Peyer's patch (tissue), 4 donors: ENCODE measurements around the gene TEAD4. TPM values are rescaled to one million over a fixed set of nuclear protein-coding genes. Genes with fewer than 3 reads are reported as not detected.

Source experiments
- DNase-seq, 3 donors: peaks; one replicate each; pipeline ENCODE4 v3.0.0-alpha.2; 2017 to 2019
- H3K27ac ChIP-seq, 4 donors: fragments of 200-600 bp; sonication (generic); one replicate each; pipeline ENCODE4 v1.5.1; 2016 to 2019
- H3K27me3 ChIP-seq, 2 donors: fragments of 200-600 bp; sonication (generic); one replicate each; pipeline ENCODE4 v1.5.1; 2019
- H3K36me3 ChIP-seq, 3 donors: fragments of 200-600 bp; sonication (generic); one replicate each; pipeline ENCODE4 v1.5.1; 2016 to 2019
- H3K4me1 ChIP-seq, 4 donors: fragments of 200-600 bp; sonication (generic); one replicate each; pipeline ENCODE4 v1.5.1; 2016 to 2019
- H3K4me3 ChIP-seq, 4 donors: fragments of 200-600 bp; sonication (generic); 1 replicate in 3 of 4; 2 replicates in 1 of 4; pipeline ENCODE4 v1.5.1; 2016 to 2019; ENCODE audit warnings: mild to moderate bottlenecking in 1 of 4
- H3K9me3 ChIP-seq, 4 donors: fragments of 200-600 bp; sonication (generic); one replicate each; pipeline ENCODE4 v1.5.1; 2016 to 2019; ENCODE audit warnings: mild to moderate bottlenecking in 1 of 4
- POLR2A ChIP-seq, 2 donors: fragments of 450-650 bp; IDR thresholded peaks; one replicate each; pipeline ENCODE4 v1.5.1; 2017; ENCODE audit warnings: antibody characterized with exemption in 2 of 2, mild to moderate bottlenecking in 2 of 2, moderate library complexity in 2 of 2
- total RNA-seq, 4 donors: library from RNA; depleted of rRNA; stranded (reverse); fragments of >200 nt; gene quantifications; one replicate each; pipeline ENCODE4 v1.1.0, GENCODE V29; 2016
- TF ChIP-seq, protein P1 (sequence below), 6 experiments: fragments of 450-650 bp in 4 of 6; fragments of 200-600 bp in 2 of 6; sonication (generic) in 1 of 6; IDR thresholded peaks; one replicate each; pipeline ENCODE4 v1.5.1; 2017 to 2019; ENCODE audit warnings: antibody characterized with exemption in 6 of 6, mild to moderate bottlenecking in 3 of 6, moderate library complexity in 1 of 6

Gene TEAD4
- total RNA-seq, 4 donors from 2014 or later = 4.3 to 6.6 (median 5.1) TPM

DNA sequence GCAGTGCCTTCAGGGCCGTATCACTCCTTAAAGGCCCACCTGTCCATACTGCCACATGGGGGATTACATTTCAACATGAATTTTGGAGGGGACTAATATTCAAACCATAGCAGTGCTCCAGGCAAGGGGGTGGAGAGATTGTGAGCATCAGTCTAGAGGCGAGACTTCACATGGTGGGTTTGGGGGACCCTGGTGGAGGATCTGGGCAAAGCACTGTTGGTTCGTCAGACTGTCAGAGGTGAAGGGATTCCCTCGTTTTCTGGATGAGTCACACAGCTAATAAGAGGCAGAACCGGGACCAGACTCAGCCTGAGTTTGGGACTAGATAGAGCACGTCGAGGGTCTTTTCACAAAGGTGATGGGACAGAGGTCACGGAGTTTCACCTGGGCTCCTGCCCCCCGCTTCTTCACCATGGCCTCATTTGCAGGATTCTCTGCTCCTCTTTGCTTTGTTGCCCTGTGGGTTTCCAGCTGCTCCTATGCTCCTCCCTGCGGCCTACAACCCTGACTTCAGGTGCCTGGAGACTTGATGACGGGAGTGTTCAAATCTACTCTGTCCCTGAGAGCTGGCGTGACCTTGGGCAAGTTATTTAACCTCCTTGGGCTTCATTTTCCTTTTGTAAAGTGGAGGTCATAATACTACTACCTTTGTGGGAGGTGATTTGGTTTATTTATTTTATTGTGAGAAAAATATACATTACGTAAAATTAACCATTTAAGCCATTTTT is 41.5 kb downstream of the TEAD4 start:
- Histone ChIP-seq H3K4me3 (no peak overlapping the region), H3K36me3 (no peaks in the 10 kb centered on the region), H3K9me3 (no peaks in the 10 kb centered on the region), H3K27ac (no peak overlapping the region), H3K4me1 (no peaks in the 10 kb centered on the region), H3K27me3 (no peaks in the 10 kb centered on the region)
- TF ChIP-seq, protein P1, sequence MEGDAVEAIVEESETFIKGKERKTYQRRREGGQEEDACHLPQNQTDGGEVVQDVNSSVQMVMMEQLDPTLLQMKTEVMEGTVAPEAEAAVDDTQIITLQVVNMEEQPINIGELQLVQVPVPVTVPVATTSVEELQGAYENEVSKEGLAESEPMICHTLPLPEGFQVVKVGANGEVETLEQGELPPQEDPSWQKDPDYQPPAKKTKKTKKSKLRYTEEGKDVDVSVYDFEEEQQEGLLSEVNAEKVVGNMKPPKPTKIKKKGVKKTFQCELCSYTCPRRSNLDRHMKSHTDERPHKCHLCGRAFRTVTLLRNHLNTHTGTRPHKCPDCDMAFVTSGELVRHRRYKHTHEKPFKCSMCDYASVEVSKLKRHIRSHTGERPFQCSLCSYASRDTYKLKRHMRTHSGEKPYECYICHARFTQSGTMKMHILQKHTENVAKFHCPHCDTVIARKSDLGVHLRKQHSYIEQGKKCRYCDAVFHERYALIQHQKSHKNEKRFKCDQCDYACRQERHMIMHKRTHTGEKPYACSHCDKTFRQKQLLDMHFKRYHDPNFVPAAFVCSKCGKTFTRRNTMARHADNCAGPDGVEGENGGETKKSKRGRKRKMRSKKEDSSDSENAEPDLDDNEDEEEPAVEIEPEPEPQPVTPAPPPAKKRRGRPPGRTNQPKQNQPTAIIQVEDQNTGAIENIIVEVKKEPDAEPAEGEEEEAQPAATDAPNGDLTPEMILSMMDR (IDR thresholded peaks at IDR 0.05) = no peak
- TF ChIP-seq POLR2A (IDR thresholded peaks at IDR 0.05) = no peak
- no peak for DNase-seq

GRCh38 chr12:3002646-3003045 is 43.4 kb downstream of the TEAD4 start:
- no peaks in the 10 kb centered on the region for H3K27me3 ChIP-seq
- H3K4me3 ChIP-seq = no peak overlapping the region
- no peak for DNase-seq
- H3K27ac ChIP-seq = no peak overlapping the region
- no peaks in the 10 kb centered on the region for H3K9me3 ChIP-seq
- TF ChIP-seq, protein P1 (IDR thresholded peaks at IDR 0.05) = no peak
- TF ChIP-seq POLR2A (IDR thresholded peaks at IDR 0.05) = no peak
- no peaks in the 10 kb centered on the region for H3K36me3 ChIP-seq
- H3K4me1 ChIP-seq = no peaks in the 10 kb centered on the region

GRCh38 chr12:3003357-3003992 is 44.3 kb downstream of the TEAD4 start:
- TF ChIP-seq, protein P1 (IDR thresholded peaks at IDR 0.05) = no peak
- no peak for TF ChIP-seq POLR2A (IDR thresholded peaks at IDR 0.05)
- no peaks in the 10 kb centered on the region for H3K36me3 ChIP-seq
- no peak overlapping the region for H3K27ac ChIP-seq
- no peaks in the 10 kb centered on the region for H3K9me3 ChIP-seq
- H3K4me3 ChIP-seq = no peak overlapping the region
- H3K4me1 ChIP-seq = no peaks in the 10 kb centered on the region
- no peak for DNase-seq
- H3K27me3 ChIP-seq = no peaks in the 10 kb centered on the region

DNA sequence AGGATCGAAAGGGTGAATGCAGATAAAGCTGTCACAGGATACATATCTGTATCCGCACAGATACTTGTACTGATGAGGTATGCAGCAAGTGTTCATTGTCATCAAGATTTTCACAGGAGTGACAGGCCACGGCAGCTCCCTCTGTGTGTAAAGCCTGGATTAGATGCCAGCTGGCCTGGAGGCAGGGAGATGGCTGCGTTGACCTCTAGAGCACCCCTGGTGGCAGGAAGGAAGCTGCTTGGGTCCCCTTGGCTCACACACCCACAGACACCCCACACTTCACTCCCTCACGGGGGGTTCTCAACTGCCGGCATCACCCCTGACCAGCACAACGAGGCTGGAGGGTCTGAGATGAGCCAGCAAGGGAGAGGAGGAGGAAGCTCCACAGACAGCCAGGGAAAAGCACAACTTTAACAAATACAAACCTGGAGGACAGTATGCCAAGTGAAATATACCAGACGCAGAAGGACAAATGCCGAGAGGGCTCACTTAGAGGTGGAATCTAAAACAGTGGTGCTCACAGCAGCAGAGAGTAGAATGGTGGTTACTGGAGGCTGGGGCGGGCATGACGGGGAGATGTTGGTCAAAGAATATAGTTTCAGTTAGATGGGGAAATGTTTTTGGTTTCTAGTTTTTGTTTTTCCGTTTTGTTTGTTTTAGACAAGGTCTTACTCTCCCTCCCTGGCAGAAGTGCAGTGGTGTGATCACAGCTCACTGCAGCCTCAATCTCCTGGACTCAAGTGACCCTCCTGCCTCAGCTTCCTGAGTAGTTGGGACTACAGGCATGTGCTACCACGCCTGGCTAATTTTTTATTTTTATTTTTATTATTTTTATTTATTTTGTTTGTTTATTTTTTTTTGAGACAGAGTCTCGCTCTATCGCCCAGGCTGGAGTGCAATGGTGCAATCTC is 45.7 kb downstream of the TEAD4 start:
- no peak overlapping the region for H3K27ac ChIP-seq
- no peak for DNase-seq

DNA sequence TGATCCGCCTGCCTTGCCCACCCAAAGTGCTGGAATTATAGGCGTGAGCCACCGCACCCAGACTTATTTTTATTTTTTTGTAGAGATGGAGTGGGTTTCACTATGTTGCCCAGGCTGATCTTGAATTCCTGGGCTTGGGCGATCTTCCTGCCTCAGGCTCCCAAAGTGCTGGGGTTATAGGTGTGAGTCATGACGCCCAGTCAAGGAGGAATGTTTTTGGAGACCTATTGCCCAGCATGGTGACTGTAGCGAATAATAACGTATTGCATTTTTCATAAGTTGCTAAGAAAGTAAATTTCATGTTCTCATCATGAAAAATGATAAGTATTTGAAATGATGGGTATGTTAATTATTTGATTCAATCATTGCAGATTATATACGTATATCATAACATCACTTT is 46.5 kb downstream of the TEAD4 start:
- H3K4me1 ChIP-seq = no peaks in the 10 kb centered on the region

More for the DNA sequence above, 45.7 kb downstream of the TEAD4 start:
- Histone ChIP-seq H3K36me3 (no peaks in the 10 kb centered on the region), H3K4me3 (no peak overlapping the region), H3K27me3 (no peaks in the 10 kb centered on the region), H3K4me1 (no peaks in the 10 kb centered on the region), H3K9me3 (no peaks in the 10 kb centered on the region)
- TF ChIP-seq, protein P1 (IDR thresholded peaks at IDR 0.05) = peak in 1 of 6 experiments; percentile 4
- no peak for TF ChIP-seq POLR2A (IDR thresholded peaks at IDR 0.05)

More for the DNA sequence above, 46.5 kb downstream of the TEAD4 start:
- Histone ChIP-seq H3K9me3 (no peaks in the 10 kb centered on the region), H3K36me3 (no peaks in the 10 kb centered on the region), H3K27ac (no peak overlapping the region), H3K4me3 (no peak overlapping the region), H3K27me3 (no peaks in the 10 kb centered on the region)
- no peak for TF ChIP-seq POLR2A (IDR thresholded peaks at IDR 0.05)
- TF ChIP-seq, protein P1 (IDR thresholded peaks at IDR 0.05) = no peak
- no peak for DNase-seq
